Brain pericyte (primary cell): ENCODE measurements around the gene UNC45A.

Experiments used
- DNase-seq: peaks from one replicate; pipeline ENCODE4 v3.0.0-alpha.2; 2012; ENCODE audit warnings: low read depth, low spot score

UNC45A gene

DNA sequence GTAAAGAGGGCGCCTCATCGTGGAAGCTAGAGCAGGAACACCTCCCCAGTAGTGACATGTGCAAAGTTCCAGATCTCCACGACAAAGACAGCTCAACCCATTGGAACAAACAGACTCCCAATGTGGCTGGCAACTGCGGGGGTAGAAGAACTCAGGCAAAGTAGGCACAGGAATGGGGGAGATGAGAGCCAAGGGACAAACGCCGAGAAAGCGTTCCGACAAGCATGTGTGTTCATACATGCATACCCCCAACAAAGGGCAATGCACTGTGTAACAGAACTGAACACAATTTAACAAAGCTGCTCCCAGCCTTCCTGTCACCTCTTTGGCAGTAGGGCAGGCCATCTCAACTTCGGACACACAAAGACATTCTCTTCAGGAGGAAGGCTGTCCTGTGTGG is 31.2 kb downstream of the UNC45A start:
- DNase-seq: no peak

DNA sequence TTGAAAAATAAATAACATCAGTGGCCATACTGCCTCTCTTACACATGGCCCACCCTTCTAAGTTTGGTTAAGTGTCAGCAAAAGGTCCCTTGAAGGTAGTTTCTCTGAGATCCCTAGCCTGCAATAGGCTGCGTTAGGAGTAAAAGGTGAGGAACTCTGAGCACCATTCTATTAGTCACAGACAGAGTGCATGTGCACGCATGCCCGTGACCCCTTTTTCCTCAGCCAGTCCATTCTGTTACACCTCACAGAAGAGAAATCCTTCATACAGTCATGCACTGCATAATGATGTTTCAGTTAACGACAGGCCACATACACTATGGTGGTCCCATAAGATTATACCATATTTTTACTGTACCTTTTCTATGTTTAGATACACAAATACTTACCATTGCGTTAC is 32.1 kb downstream of the UNC45A start:
- no peak for DNase-seq

DNA sequence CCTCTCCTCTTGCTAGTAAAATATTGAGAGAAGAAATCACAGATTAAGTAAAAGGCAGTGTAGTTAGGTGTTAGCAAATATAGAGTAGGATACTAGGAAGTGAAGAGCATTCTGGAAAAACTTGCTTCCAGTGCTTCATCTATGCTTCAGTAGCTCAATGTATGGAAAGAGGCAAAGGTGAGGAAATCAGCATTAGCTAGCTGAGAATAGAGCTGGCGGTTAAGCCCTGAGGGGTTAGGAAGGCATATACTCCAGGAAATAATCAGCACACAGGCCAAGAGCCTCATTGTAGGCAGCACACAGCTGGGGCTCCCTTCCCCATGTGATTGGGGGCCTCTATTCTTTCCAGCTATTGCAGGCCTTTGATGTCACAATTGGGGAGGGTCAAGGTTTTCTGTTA is 33.3 kb downstream of the UNC45A start:
- DNase-seq: no peak

DNA sequence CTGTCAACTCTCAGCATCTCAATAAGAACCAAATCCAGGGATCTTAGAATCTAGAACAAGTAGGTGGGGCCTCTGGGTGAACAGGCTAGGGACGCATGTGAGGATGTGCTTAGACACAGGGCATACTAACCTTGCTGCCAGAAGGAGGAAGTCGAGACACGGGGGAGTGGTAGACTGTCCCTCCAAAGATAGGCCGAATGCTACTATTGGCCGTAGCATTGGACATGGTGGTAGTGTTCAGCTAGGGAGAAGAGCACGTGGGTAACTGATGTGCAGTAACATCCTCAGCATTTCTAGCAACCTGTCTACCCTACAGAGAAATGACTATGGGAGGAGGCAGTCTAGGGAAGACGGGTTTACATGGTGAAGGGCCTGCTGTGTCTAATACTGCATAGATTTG is 35.2 kb downstream of the UNC45A start:
- DNase-seq: no peak

DNA sequence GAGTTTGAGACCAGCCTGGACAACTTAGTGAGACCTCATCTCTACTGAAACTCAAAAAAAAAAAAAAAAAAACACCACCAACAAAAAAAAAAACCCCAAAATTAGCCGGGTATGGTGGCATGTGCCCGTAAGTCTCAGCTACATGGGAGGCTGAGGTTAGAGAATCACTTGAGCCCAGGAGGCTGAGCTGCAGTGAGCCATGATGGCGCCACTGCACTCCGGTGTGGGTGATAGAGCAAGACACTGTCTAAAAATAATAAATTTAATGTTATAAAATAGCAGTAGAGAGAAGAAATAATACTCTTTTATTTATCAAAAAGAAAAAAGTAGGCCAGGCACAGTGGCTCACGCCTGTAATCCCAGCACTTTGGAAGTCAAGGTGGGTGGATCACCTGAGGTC is 37.0 kb downstream of the UNC45A start:
- no peak for DNase-seq

DNA sequence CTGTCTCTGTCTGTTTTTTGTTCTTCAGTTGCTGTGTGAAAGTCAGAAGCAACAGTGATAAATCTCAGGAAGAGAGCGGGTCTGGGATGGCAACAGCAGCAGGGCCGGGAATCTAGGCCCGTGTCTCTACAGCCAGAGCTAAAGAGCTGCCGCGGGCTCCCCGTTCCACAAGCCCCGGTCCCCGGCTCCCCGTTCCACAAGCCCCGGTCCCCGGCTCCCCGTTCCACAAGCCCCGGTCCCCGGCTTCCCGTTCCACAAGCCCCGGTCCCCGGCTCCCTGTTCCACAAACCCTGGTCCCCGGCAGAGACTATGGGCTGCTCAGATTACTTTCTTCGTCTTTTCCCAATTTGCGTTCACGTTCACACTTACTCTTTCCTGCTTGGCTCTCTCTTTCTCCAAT is 39.1 kb downstream of the UNC45A start:
- DNase-seq: no peak

DNA sequence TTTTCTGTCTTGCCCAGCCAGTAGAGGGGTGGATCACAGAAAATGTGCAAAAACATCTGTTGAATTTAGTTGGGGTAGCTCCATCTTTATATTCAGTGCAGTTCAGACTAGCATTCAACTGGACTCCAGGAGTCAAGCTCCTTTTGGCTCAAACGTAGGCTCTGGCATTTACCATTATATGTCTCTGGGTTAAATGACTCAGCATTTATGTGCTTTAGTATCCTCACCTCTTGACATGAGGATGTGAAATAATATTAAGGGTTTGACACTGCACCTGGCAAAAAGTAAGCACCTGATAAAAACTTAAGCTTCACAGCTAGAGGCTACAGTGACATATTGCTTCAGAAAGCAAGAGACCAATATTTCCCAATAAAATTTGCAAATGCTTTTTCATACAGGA is 44.5 kb downstream of the UNC45A start:
- DNase-seq: no peak

DNA sequence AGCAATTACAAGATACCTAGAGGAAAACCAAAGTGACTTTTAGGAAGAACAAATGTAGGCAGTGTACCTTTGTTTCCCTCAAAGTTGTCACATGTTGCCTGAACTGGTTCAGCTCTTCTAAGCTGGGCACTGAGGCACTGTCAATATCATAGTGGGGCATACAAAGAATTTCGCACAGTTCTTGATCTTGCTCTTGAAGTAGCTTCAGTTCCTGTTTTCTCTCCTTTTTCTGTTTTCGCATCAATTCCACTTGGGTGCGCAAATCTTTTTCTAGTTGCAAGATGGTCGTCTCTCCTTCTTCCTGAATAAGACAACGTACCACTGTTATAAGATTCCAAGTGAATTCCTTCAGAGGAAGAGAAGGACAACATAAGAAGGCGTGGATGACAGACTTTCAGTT is 46.6 kb downstream of the UNC45A start:
- DNase-seq: no peak

DNA sequence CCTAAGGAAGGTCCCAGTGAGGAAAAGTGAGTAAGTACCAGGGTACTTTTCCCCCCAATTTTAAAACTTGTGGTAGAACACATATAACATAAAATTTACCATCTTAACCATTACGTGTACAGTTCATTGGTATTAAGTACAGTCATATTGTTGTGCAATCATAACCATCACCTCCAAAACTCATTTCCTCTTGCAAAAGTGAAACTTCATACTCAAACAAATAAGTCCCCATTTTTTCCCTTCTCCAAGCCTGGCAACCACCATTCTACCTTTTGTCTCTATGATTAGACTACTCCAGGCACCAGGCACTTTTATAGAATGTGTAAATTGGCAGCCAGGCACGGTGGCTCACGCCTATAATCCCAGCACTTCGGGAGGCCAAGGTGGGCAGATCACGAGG is 47.0 kb downstream of the UNC45A start:
- DNase-seq: no peak

DNA sequence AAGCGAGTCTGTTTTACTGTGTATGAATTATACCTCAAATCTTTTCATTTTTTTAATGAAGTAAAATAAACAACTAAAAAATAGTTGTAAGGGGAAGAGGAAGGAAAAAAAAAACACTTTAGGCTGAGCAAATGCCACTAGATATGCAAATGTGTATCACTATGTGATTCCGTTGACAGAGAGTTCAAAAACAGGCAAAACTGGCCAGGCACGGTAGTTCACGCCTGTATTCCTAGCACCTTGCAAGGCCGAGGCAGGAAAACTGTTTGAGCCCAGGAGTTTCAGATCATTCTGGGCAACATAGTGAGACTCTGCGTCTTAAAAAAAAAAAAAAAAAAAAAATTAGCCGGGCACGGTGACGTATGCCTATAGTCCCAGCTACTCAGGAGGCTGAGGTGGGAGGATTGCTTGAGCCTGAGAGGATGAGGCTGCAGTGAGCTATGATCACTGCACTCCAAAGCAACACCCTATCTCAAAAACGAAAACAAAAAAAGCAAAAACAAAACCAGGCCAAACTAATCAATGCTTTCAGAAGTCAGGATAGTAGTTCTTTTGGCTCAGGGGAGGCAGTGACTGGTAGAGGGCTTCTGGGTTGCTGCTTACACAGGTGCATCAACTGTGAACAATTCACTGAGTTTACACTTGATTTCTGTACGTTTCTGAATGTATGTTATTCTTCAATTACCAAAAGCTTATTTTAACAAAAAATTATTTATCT is 51.9 kb downstream of the UNC45A start:
- DNase-seq: no peak

DNA sequence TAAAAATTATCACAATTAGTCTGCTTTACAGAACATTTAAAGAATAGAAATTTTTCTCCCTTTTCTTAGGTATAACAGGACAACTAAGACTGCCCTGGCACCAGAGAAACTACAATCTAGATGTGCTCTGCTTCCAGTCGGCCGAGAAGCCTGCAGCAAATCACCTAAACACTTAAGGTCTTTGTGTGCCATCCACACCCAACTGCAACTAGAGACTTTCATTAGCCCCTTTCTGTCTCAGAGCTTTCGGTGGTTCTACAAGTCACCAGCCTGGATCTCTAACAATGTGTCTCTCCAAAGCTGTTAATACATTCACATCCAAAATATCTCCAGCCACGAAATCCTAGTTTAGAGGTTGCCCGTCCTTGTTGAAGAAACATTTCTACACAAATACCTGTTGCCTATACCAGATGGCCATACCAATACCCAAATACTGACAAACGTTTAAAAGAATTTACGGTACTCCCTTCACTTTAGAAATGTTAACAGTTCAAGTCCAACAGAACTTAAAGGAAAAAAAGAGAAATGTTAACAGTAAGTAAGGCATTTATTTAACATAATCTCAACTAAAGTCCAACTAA is 52.6 kb downstream of the UNC45A start:
- DNase-seq: no peak

DNA sequence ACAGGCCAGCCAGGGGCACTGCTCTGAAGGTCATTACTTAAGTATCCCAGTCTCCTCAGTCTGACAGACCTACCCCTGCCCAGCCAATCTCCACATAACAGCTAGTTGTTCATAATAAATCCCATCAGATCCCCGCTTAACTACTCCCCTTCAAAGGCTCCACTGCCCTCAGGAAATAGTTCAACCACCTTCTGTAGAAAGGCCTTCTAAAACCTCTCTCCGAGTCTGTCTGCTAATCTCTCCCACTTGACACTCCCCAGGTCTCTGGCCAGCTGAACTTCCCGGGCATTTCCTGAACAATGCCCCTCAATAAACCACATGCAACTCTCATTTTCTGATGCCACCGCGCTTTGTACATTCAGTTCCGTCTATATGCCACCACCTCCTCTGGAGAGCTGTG is 53.2 kb downstream of the UNC45A start:
- DNase-seq: no peak

DNA sequence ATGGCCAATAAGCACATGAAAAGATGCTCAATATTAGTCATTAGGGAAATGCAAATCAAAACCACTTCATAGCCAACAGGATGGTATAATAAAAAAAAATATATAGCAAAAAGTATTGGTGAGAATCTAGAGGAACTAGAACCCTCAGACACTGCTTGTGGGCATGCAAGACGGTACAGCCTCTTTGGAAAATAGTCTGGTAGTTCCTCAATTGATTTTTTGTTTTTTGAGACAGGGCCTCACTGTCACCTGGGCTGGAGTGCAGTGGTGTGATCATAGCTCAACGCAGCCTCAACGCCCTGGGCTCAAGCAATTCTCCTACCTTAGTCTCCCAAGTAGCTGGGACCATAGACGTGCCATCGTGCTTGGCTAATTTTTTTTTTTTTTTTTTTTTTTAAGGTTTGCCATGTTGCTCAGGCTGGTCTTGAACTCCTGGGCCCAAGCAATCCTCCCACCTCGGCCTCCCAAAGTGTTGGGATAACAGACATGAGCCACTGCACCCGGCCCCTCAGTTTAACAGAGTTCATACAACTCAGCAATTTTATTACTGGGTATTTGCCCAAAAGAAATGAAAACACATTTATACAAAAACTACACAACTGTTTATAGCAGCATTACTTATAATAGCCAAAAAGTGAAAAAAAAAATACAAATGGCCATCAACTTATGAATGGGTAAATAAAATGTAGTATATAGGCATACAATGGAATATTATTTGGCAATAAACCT is 54.1 kb downstream of the UNC45A start:
- DNase-seq: no peak

DNA sequence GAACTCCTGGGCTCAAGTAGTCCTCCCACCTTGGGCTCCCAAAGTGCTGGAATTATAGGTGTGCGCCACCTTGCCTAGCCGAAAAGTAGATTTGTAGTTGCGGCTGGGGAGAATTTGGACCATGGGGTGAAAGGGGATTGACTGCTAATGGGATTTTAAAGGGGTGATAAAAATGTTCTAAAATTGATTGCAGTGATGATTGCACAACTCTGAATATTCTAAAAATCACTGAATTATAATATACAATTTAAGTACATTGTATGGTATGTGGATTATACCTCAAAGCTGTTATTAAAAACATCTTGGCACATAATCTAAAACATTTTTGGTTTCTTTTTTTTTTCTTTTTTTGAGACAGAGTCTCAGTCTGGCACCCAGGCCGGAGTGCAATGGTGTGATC is 55.4 kb downstream of the UNC45A start:
- no peak for DNase-seq

DNA sequence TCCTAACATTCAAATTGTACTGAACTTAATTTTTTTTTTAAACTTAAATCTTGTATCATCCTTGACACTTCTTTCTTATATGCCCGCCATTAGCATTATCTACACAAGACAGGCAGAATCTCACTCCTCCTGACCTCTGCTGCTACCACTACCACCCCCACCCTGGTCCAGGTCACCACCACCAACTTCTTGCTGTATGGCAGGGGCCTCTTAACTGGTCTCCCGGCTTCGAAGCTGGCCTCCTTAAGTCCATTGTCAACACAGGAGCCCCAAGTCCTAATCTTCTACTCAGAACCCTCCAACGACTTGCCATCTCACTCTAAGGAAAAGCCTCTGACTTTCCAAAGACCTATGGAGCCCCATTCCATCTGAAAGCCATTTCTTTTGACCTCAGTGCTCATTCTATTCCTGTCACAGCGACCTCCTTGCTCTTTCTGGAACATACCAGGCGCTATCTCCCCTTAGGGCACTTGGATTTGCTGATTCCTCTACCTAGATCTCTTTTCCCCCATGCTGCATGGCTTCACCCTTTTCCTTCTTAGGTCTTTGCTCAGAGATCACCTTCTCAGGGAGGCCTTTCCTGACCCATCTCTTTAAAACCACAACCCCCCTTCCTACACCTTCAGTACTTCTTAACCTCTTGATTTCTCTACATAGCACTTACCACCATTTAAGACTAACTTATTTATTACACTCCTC is 56.7 kb downstream of the UNC45A start:
- no peak for DNase-seq

DNA sequence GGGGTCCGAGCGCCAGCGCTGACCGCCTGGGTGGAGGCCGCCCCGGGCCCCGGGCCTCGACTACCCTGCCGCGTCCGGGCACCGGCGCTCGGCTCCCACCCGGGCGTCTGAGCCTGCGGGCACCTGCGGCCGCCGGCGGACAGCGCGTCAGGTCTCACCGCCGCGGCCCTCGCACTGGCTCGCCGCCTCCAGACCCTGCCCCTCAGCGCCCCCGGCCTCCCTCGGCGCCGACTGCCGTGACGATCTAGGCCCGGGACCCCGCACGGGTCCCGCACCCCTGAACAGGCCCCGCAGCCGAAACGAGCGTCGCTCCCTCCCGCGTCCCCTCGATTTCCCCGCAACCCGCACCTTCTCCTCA is 59.0 kb downstream of the UNC45A start:
- DNase-seq: no peak

DNA sequence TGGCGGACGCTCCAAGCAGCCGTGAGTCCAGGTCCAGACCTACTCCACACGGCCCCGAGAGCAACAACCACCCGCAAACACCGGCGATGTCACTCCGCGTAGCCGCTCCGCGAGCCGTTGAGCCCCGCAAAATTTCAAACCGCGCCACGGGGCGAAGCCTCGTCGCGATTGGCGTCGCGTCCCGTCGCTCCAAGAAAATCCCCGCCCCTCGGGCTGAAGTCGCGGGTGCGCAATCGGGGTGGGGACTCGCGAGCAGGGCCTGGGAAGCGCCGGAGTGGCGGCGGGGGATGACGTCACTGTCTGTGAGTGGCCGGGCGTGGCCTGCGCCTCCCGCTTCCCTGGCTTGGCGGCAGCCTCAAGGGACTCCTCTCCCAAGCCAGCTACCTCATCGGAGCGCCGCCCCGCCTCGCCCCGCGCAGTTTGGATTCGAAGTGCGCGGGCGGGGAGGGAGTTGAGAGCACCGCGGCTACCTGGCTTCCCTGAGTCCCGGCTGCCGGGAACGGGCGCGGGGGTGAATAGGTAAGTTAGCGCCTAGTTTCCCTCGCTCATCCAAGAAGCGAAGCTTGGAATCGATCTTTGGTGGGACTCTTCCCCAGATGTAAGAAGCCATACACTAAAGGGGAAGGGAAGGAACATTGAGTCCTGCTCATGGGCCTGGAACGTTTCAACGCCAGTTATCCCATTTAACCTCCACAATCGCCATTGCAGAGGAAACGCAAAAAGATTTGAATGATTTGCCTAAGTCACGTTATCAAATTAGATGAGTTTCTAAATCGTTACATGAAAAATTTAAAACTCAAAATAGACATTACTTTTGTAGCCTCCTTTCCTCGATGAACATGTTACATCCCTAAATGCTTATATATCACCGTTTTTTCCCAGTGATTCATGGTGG is 59.6 kb downstream of the UNC45A start, which contains the start of gene PRC1:
TSS of gene PRC1 (minus strand) at position 119 of the 895 bp plus-strand sequence. CDS start at position 1, 118 bp downstream.
- DNase-seq: peak; percentile 94

DNA sequence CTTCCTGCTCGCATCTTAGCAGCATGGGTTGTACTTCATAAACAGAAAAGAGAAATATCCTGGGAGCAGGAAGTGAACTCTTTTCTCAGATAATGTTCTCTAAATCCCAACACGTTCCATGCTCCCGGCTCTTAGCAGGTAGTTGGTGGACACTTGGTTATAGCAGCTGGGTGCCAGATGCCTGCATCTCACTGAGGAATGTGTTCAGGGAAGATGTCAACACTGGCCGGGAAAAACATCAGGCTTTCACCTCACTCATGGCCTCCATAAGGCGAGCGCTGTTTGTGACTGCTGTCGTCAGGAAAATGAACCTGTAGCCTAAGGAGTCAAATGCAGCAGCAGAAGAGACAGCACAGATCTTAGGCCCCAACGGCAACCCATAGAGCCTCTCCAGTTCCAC is 63.7 kb downstream of the UNC45A start:
- no peak for DNase-seq

DNA sequence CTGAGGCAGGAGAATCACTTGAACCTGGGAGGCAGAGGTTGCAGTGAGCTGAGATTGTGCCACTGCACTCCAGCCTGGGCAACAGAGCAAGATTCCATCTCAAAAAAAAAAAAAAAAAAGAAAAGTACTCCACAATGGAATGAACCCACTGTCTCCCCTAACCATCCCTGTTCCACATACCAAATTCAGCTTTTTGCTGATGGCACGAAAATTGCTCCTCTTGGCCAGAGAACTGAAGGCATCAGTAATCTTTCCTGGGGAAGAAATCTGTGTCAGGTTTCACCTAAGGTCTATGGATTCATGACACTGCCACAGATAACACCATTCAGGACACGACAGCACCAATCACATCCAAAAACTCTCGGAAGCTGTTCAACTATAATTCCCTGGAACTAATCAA is 66.1 kb downstream of the UNC45A start:
- DNase-seq: no peak
